Loucy (cell line): ENCODE results near the gene TMEM161A.

Source experiments
- CTCF ChIP-seq: fragments of 200-600 bp; sonication (generic); conservative IDR thresholded peaks from 2 replicates; pipeline ENCODE4 v1.5.1; 2014; ENCODE audit warnings: mild to moderate bottlenecking, antibody characterized with exemption, low read length
- EZH2phosphoT487 ChIP-seq: fragments of 200-600 bp; IDR thresholded peaks from 2 replicates; pipeline ENCODE4 v1.6.1; 2018; ENCODE audit warnings: antibody characterized with exemption, mild to moderate bottlenecking, moderate library complexity, borderline replicate concordance

GRCh38 chr19:19074196-19074882 lies 63.9 kb downstream of the TMEM161A start:
- TF ChIP-seq CTCF (no peak), EZH2phosphoT487 (no peak)
